IgD-negative memory B cell (primary cell): ENCODE results near the gene ZDHHC22. TPM values are rescaled to one million over a fixed set of nuclear protein-coding genes. Genes with fewer than 3 reads are reported as not detected.
A peak's percentile ranks its signal among the peaks of the same experiment; 100 is the strongest.
"Not testable (repeated sequence)": the region's sequence is repeated elsewhere in the genome, so short reads cannot be mapped to it uniquely, and the experiment has no call there.

Experiments used
- H3K27ac Mint-ChIP-seq, 3 donors: one replicate each; pipeline ENCODE4 v1.8.0; 2020 to 2022; ENCODE audit warnings: mild to moderate bottlenecking in 3 of 3, mixed read lengths in 3 of 3, moderate library complexity in 1 of 3
- H3K27me3 Mint-ChIP-seq: one replicate; pipeline ENCODE4 v1.8.0; 2021; ENCODE audit warnings: mixed read lengths
- H3K36me3 Mint-ChIP-seq: one replicate; pipeline ENCODE4 v1.8.0; 2020; ENCODE audit warnings: mild to moderate bottlenecking, mixed read lengths
- H3K4me1 Mint-ChIP-seq, 3 donors: one replicate each; pipeline ENCODE4 v1.8.0; 2020 to 2022; ENCODE audit warnings: mixed read lengths in 3 of 3, mild to moderate bottlenecking in 1 of 3
- H3K4me3 Mint-ChIP-seq, 4 donors: one replicate each; pipeline ENCODE4 v1.8.0; 2020 to 2022; ENCODE audit warnings: mild to moderate bottlenecking in 4 of 4, mixed read lengths in 4 of 4, moderate library complexity in 3 of 4
- H3K9me3 Mint-ChIP-seq, 3 donors: one replicate each; pipeline ENCODE4 v1.8.0; 2020 to 2021; ENCODE audit warnings: mixed read lengths in 3 of 3, mild to moderate bottlenecking in 1 of 3
- polyA plus RNA-seq: library from polyadenylated mRNA; unstranded; fragments of 300-500 nt; fragmentation: Illumina TruSeq; gene quantifications from one replicate; pipeline ENCODE4 v1.2.3, GENCODE V29; 2021

ZDHHC22 gene
- polyA plus RNA-seq, 1 donor from 2014 or later: not detected

GRCh38 chr14:77173911-77174617 is 32.5 kb upstream of the ZDHHC22 start:
- peaks cover 1 to 12% (median 5%) of the 10 kb centered on the region in 3 donors for H3K9me3 Mint-ChIP-seq
- not testable (repeated sequence) for H3K4me3 Mint-ChIP-seq, H3K27ac Mint-ChIP-seq, H3K27me3 Mint-ChIP-seq, H3K4me1 Mint-ChIP-seq, H3K36me3 Mint-ChIP-seq

GRCh38 chr14:77172916-77173315 is 31.3 kb upstream of the ZDHHC22 start:
- peaks cover 0 to 2% (median 0%) of the 10 kb centered on the region in 3 donors for H3K4me1 Mint-ChIP-seq
- H3K27ac Mint-ChIP-seq: no peak overlapping the region
- peaks cover 1% of the 10 kb centered on the region for H3K27me3 Mint-ChIP-seq
- peaks cover 3% of the 10 kb centered on the region for H3K36me3 Mint-ChIP-seq
- no peak overlapping the region for H3K4me3 Mint-ChIP-seq
- peaks cover 1 to 18% (median 9%) of the 10 kb centered on the region in 3 donors for H3K9me3 Mint-ChIP-seq

- H3K27me3 Mint-ChIP-seq: peaks cover 1% of the 10 kb centered on the region
- peaks cover 3 to 18% (median 9%) of the 10 kb centered on the region in 3 donors for H3K9me3 Mint-ChIP-seq
- no peak overlapping the region for H3K4me3 Mint-ChIP-seq
- no peak overlapping the region for H3K27ac Mint-ChIP-seq
- H3K36me3 Mint-ChIP-seq: peaks cover 3% of the 10 kb centered on the region
- peaks cover 0 to 2% (median 0%) of the 10 kb centered on the region in 3 donors for H3K4me1 Mint-ChIP-seq
Measured at GRCh38 chr14:77170045-77170444, 28.5 kb upstream of the ZDHHC22 start.

GRCh38 chr14:77161011-77161410 is 19.4 kb upstream of the ZDHHC22 start:
- H3K4me3 Mint-ChIP-seq: no peak overlapping the region
- H3K27me3 Mint-ChIP-seq: peaks cover 28% of the 10 kb centered on the region
- no peaks in the 10 kb centered on the region for H3K4me1 Mint-ChIP-seq
- H3K36me3 Mint-ChIP-seq: no peaks in the 10 kb centered on the region
- H3K27ac Mint-ChIP-seq: no peak overlapping the region
- H3K9me3 Mint-ChIP-seq: no peaks in the 10 kb centered on the region

GRCh38 chr14:77158882-77159255 is 17.3 kb upstream of the ZDHHC22 start:
- H3K9me3 Mint-ChIP-seq: peaks cover 0 to 2% (median 0%) of the 10 kb centered on the region in 3 donors
- H3K36me3 Mint-ChIP-seq: no peaks in the 10 kb centered on the region
- H3K27ac Mint-ChIP-seq: no peak overlapping the region
- peaks cover 0 to under 1% (median 0%) of the 10 kb centered on the region in 3 donors for H3K4me1 Mint-ChIP-seq
- H3K4me3 Mint-ChIP-seq: peak overlapping the region in 1 of 4 donors; percentile 8
- H3K27me3 Mint-ChIP-seq: peaks cover 35% of the 10 kb centered on the region

GRCh38 chr14:77158175-77158881 is 16.7 kb upstream of the ZDHHC22 start:
- Mint-ChIP-seq H3K27ac (no peak overlapping the region), H3K4me1 (peaks cover 0 to 2% (median 0%) of the 10 kb centered on the region in 3 donors), H3K9me3 (peaks cover 0 to 4% (median 0%) of the 10 kb centered on the region in 3 donors), H3K36me3 (no peaks in the 10 kb centered on the region), H3K27me3 (peaks cover 35% of the 10 kb centered on the region), H3K4me3 (no peak overlapping the region)

- Mint-ChIP-seq H3K9me3 (peaks cover 0 to 4% (median 0%) of the 10 kb centered on the region in 3 donors), H3K36me3 (no peaks in the 10 kb centered on the region), H3K27me3 (peaks cover 35% of the 10 kb centered on the region), H3K4me1 (peaks cover 0 to 2% (median 0%) of the 10 kb centered on the region in 3 donors), H3K27ac (no peak overlapping the region), H3K4me3 (no peak overlapping the region)
Measured at GRCh38 chr14:77157740-77158139, 16.1 kb upstream of the ZDHHC22 start.

GRCh38 chr14:77155083-77155482 is 13.5 kb upstream of the ZDHHC22 start:
- Mint-ChIP-seq H3K4me3 (no peak overlapping the region), H3K27ac (no peak overlapping the region), H3K36me3 (no peaks in the 10 kb centered on the region), H3K27me3 (peaks cover 26% of the 10 kb centered on the region), H3K4me1 (peaks cover 0 to 2% (median 0%) of the 10 kb centered on the region in 3 donors), H3K9me3 (peaks cover 0 to 4% (median 0%) of the 10 kb centered on the region in 3 donors)

- Mint-ChIP-seq H3K4me1 (peaks cover 0 to 2% (median 0%) of the 10 kb centered on the region in 3 donors), H3K36me3 (no peaks in the 10 kb centered on the region), H3K27me3 (peaks cover 26% of the 10 kb centered on the region), H3K27ac (no peak overlapping the region), H3K9me3 (peaks cover 0 to 4% (median 0%) of the 10 kb centered on the region in 3 donors), H3K4me3 (no peak overlapping the region)
Measured at GRCh38 chr14:77154421-77154820, 12.8 kb upstream of the ZDHHC22 start.

- Mint-ChIP-seq H3K9me3 (peaks cover 0 to 4% (median 0%) of the 10 kb centered on the region in 3 donors), H3K4me1 (peaks cover 0 to 2% (median 0%) of the 10 kb centered on the region in 3 donors), H3K27me3 (peaks cover 21% of the 10 kb centered on the region), H3K36me3 (no peaks in the 10 kb centered on the region), H3K4me3 (no peak overlapping the region), H3K27ac (no peak overlapping the region)
Measured at GRCh38 chr14:77153802-77154201, 12.2 kb upstream of the ZDHHC22 start.

GRCh38 chr14:77151918-77152588 is 10.5 kb upstream of the ZDHHC22 start:
- Mint-ChIP-seq H3K9me3 (peaks cover 0 to 4% (median 0%) of the 10 kb centered on the region in 3 donors), H3K27ac (peak overlapping the region in 1 of 3 donors; percentile 23), H3K4me3 (no peak overlapping the region), H3K36me3 (no peaks in the 10 kb centered on the region), H3K4me1 (peaks cover 0 to 2% (median 0%) of the 10 kb centered on the region in 3 donors), H3K27me3 (peaks cover 9% of the 10 kb centered on the region)

GRCh38 chr14:77151245-77151644 is 9.7 kb upstream of the ZDHHC22 start:
- Mint-ChIP-seq H3K4me1 (peaks cover 0 to 2% (median 0%) of the 10 kb centered on the region in 3 donors), H3K36me3 (no peaks in the 10 kb centered on the region), H3K27ac (no peak overlapping the region), H3K4me3 (no peak overlapping the region), H3K9me3 (peaks cover 0 to 4% (median 0%) of the 10 kb centered on the region in 3 donors), H3K27me3 (peaks cover 10% of the 10 kb centered on the region)

- H3K36me3 Mint-ChIP-seq: no peaks in the 10 kb centered on the region
- H3K9me3 Mint-ChIP-seq: no peaks in the 10 kb centered on the region
- no peak overlapping the region for H3K4me3 Mint-ChIP-seq
- no peak overlapping the region for H3K27ac Mint-ChIP-seq
- peaks cover 5% of the 10 kb centered on the region for H3K27me3 Mint-ChIP-seq
- no peaks in the 10 kb centered on the region for H3K4me1 Mint-ChIP-seq
Measured at GRCh38 chr14:77148510-77149231, 7.1 kb upstream of the ZDHHC22 start.

GRCh38 chr14:77145975-77146740 is 4.6 kb upstream of the ZDHHC22 start:
- Mint-ChIP-seq H3K4me3 (no peak overlapping the region), H3K36me3 (no peaks in the 10 kb centered on the region), H3K9me3 (no peaks in the 10 kb centered on the region), H3K27ac (no peak overlapping the region), H3K27me3 (peaks cover 23% of the 10 kb centered on the region), H3K4me1 (peaks cover 1 to 7% (median 5%) of the 10 kb centered on the region in 3 donors)
